Measurements from ENCODE around the gene RPS2.

Gene RPS2

GRCh38 chr16:1989209-1990100 lies 24.8 kb upstream of the RPS2 start, which contains the start of gene SYNGR3:
SYNGR3 (plus strand) TSS chr16:1989970; CDS start chr16:1990103, 133 bp downstream.
- TF ChIP-seq CTCF (conservative IDR thresholded peaks at IDR 0.05; ENCODE audit: low read length) (no peak), EZH2phosphoT487 (IDR thresholded peaks at IDR 0.05; ENCODE audit: borderline replicate concordance) (no peak)
- Histone ChIP-seq H2AFZ (ENCODE audit: low read length) (no peak within 1 kb of the TSS), H3K4me3 (ENCODE audit: low read length, poor library complexity, severe bottlenecking) (no peak within 1 kb of the TSS), H3K27me3 (ENCODE audit: insufficient read depth, low read length, poor library complexity, severe bottlenecking) (no peaks in the 10 kb centered on the region), H4K20me1 (ENCODE audit: insufficient read depth, low read length, poor library complexity, severe bottlenecking) (no peaks in the 10 kb centered on the region), H3K4me2 (ENCODE audit: low read depth, low read length, poor library complexity, severe bottlenecking) (no peak within 1 kb of the TSS), H3K9me2 (replicated peaks; ENCODE audit: low read depth, low read length) (no peaks in the 10 kb centered on the region), H3K36me3 (ENCODE audit: insufficient read depth, low read length) (no peaks in the 10 kb centered on the region; the same call in 1 of the 2 replicates), H3K9me3 (ENCODE audit: insufficient read depth, low read depth, low read length) (no peaks in the 10 kb centered on the region), H3F3A (ENCODE audit: low read depth) (no peaks in the 10 kb centered on the region), H3K4me1 (ENCODE audit: insufficient read depth, low read length, poor library complexity, severe bottlenecking) (no peaks in the 10 kb centered on the region), H3K79me2 (ENCODE audit: insufficient read depth, low read length) (peaks cover 19% of the 10 kb centered on the region), H3K9ac (ENCODE audit: low read depth, low read length, poor library complexity, severe bottlenecking) (no peak within 1 kb of the TSS)

- Histone ChIP-seq H3K27me3 (ENCODE audit: insufficient read depth, low read length, poor library complexity, severe bottlenecking) (no peaks in the 10 kb centered on the region), H3F3A (ENCODE audit: low read depth) (no peaks in the 10 kb centered on the region)
Observed at GRCh38 chr16:1987198-1987597, 22.6 kb upstream of the RPS2 start.

GRCh38 chr16:1985466-1986150 lies 21.0 kb upstream of the RPS2 start:
- Histone ChIP-seq H3K4me1 (ENCODE audit: insufficient read depth, low read length, poor library complexity, severe bottlenecking) (no peaks in the 10 kb centered on the region), H4K20me1 (ENCODE audit: insufficient read depth, low read length, poor library complexity, severe bottlenecking) (no peaks in the 10 kb centered on the region), H3K9ac (ENCODE audit: low read depth, low read length, poor library complexity, severe bottlenecking) (peak overlapping the region; percentile 88), H3F3A (ENCODE audit: low read depth) (no peaks in the 10 kb centered on the region), H3K4me2 (ENCODE audit: low read depth, low read length, poor library complexity, severe bottlenecking) (peak overlapping the region; percentile 89), H3K27me3 (ENCODE audit: insufficient read depth, low read length, poor library complexity, severe bottlenecking) (no peaks in the 10 kb centered on the region), H3K79me2 (ENCODE audit: insufficient read depth, low read length) (peaks cover 21% of the 10 kb centered on the region), H3K9me3 (ENCODE audit: insufficient read depth, low read depth, low read length) (no peaks in the 10 kb centered on the region), H3K4me3 (ENCODE audit: low read length, poor library complexity, severe bottlenecking) (peak overlapping the region; percentile 87), H3K9me2 (replicated peaks; ENCODE audit: low read depth, low read length) (no peaks in the 10 kb centered on the region), H3K36me3 (ENCODE audit: insufficient read depth, low read length) (no peaks in the 10 kb centered on the region; the same call in 1 of the 2 replicates), H2AFZ (ENCODE audit: low read length) (no peak overlapping the region)
- no peak for TF ChIP-seq EZH2phosphoT487 (IDR thresholded peaks at IDR 0.05; ENCODE audit: borderline replicate concordance)
- TF ChIP-seq CTCF (conservative IDR thresholded peaks at IDR 0.05; ENCODE audit: low read length): no peak

More at GRCh38 chr16:1987198-1987597, 22.6 kb upstream of the RPS2 start:
- Histone ChIP-seq H3K9me3 (ENCODE audit: insufficient read depth, low read depth, low read length) (no peaks in the 10 kb centered on the region), H4K20me1 (ENCODE audit: insufficient read depth, low read length, poor library complexity, severe bottlenecking) (no peaks in the 10 kb centered on the region), H3K36me3 (ENCODE audit: insufficient read depth, low read length) (no peaks in the 10 kb centered on the region; the same call in 1 of the 2 replicates), H3K79me2 (ENCODE audit: insufficient read depth, low read length) (peaks cover 21% of the 10 kb centered on the region), H3K4me1 (ENCODE audit: insufficient read depth, low read length, poor library complexity, severe bottlenecking) (no peaks in the 10 kb centered on the region), H3K4me3 (ENCODE audit: low read length, poor library complexity, severe bottlenecking) (no peak overlapping the region), H3K9ac (ENCODE audit: low read depth, low read length, poor library complexity, severe bottlenecking) (no peak overlapping the region), H3K4me2 (ENCODE audit: low read depth, low read length, poor library complexity, severe bottlenecking) (no peak overlapping the region), H2AFZ (ENCODE audit: low read length) (no peak overlapping the region), H3K9me2 (replicated peaks; ENCODE audit: low read depth, low read length) (no peaks in the 10 kb centered on the region)
- TF ChIP-seq CTCF (conservative IDR thresholded peaks at IDR 0.05; ENCODE audit: low read length): no peak
- TF ChIP-seq EZH2phosphoT487 (IDR thresholded peaks at IDR 0.05; ENCODE audit: borderline replicate concordance): no peak
